ENCODE results near the gene RHOJ. TPM values are rescaled to one million over a fixed set of nuclear protein-coding genes. Genes with fewer than 3 reads are reported as not detected.
"Not testable (repeated sequence)": the region's sequence is repeated elsewhere in the genome, so short reads cannot be mapped to it uniquely, and the experiment has no call there.

Gene RHOJ
- total RNA-seq, 2 experiments from 2014 or later, result not detected

GRCh38 chr14:63257299-63257698 is 53.1 kb downstream of the RHOJ start:
- Mint-ChIP-seq H3K9me3 (no peaks in the 10 kb centered on the region), H3K27me3 (peaks cover 2% of the 10 kb centered on the region), H3K36me3 (no peaks in the 10 kb centered on the region), H3K4me3 (no peak overlapping the region), H3K4me1 (no peaks in the 10 kb centered on the region), H3K27ac (no peak overlapping the region)
- ATAC-seq (ENCODE audit: low read depth), result no peak
- POLR2A ChIA-PET, result no interaction called here
- no peak for DNase-seq

GRCh38 chr14:63262446-63262845 is 58.2 kb downstream of the RHOJ start:
- peaks cover 3% of the 10 kb centered on the region for H3K27me3 Mint-ChIP-seq
- no peaks in the 10 kb centered on the region for H3K36me3 Mint-ChIP-seq
- H3K4me1 Mint-ChIP-seq, result no peaks in the 10 kb centered on the region
- POLR2A ChIA-PET, result no interaction called here
- DNase-seq (no peak), ATAC-seq (ENCODE audit: low read depth) (no peak)
- H3K9me3 Mint-ChIP-seq, result no peaks in the 10 kb centered on the region
- no peak overlapping the region for H3K27ac Mint-ChIP-seq
- no peak overlapping the region for H3K4me3 Mint-ChIP-seq

DNA sequence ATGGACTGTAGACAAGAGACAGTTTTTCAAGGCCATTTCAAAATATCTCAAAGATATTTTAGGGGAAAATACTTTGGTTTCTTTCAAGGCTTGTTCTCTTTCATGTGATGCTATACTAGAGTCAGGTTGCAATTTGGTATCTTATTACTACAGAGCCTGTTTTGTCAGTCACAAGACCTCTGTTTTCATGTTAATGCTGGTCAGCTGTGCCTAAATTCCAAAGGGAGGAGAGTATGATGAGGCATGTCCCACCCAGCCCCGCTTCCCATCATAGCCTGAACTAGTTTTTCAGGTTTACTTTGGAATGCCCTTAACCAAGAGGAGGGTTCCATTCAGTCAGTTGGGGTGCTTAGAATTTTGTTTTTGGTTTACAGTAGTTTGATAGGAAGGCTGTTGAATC is 61.9 kb downstream of the RHOJ start:
- ATAC-seq (ENCODE audit: low read depth) (no peak), DNase-seq (no peak)
- POLR2A ChIA-PET, result no interaction called here
- H3K4me3 Mint-ChIP-seq, result no peak overlapping the region
- no peaks in the 10 kb centered on the region for H3K4me1 Mint-ChIP-seq
- peaks cover 10% of the 10 kb centered on the region for H3K27me3 Mint-ChIP-seq
- H3K36me3 Mint-ChIP-seq, result no peaks in the 10 kb centered on the region
- H3K27ac Mint-ChIP-seq, result no peak overlapping the region
- H3K9me3 Mint-ChIP-seq, result no peaks in the 10 kb centered on the region

DNA sequence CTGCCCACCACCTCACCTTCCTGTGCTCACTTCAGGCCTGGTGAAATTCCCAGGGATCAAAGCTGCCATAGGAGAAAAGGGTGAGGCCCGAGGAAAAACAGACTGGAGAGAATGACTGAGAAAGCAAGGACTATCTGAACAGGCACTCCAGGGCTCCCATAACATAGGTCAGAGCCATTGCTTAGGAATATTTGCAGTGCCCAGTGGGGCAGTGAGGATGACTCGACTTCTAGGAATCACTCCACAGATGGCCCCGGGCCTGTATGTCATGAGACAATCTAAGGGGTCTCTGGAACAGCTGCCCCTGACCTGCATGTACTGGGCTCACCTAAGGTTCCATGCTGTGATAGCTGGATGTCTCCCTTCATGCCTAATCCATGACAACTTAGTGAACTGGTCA is 62.9 kb downstream of the RHOJ start:
- no peaks in the 10 kb centered on the region for H3K9me3 Mint-ChIP-seq
- H3K4me1 Mint-ChIP-seq, result no peaks in the 10 kb centered on the region
- no peak overlapping the region for H3K4me3 Mint-ChIP-seq
- ATAC-seq (ENCODE audit: low read depth), result no peak
- no peak for DNase-seq
- H3K27me3 Mint-ChIP-seq, result peaks cover 8% of the 10 kb centered on the region
- no peaks in the 10 kb centered on the region for H3K36me3 Mint-ChIP-seq
- POLR2A ChIA-PET, result no interaction called here
- no peak overlapping the region for H3K27ac Mint-ChIP-seq

DNA sequence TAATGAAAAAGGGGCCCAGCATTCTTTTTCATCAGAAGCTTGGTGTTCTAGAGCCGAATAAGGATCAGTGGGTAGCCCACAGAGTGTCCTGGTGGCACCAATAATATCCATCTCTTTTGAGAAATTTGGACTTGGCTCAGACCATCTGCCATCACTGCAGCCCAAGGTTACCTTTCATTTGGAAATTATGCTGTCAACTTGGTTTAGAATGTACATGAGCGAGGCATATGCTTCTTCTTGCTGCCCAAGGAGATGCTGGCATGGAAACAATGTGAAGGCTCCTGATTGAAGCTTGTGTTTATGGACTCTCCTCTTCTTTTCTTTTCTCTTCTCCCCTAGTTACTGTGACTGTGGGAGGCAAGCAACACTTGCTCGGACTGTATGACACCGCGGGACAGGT is 64.5 kb downstream of the RHOJ start:
- Mint-ChIP-seq H3K27ac (no peak overlapping the region), H3K4me3 (no peak overlapping the region), H3K9me3 (no peaks in the 10 kb centered on the region), H3K4me1 (no peaks in the 10 kb centered on the region), H3K27me3 (peaks cover 8% of the 10 kb centered on the region), H3K36me3 (no peaks in the 10 kb centered on the region)
- DNase-seq (no peak), ATAC-seq (ENCODE audit: low read depth) (no peak)
- POLR2A ChIA-PET, result no interaction called here

DNA sequence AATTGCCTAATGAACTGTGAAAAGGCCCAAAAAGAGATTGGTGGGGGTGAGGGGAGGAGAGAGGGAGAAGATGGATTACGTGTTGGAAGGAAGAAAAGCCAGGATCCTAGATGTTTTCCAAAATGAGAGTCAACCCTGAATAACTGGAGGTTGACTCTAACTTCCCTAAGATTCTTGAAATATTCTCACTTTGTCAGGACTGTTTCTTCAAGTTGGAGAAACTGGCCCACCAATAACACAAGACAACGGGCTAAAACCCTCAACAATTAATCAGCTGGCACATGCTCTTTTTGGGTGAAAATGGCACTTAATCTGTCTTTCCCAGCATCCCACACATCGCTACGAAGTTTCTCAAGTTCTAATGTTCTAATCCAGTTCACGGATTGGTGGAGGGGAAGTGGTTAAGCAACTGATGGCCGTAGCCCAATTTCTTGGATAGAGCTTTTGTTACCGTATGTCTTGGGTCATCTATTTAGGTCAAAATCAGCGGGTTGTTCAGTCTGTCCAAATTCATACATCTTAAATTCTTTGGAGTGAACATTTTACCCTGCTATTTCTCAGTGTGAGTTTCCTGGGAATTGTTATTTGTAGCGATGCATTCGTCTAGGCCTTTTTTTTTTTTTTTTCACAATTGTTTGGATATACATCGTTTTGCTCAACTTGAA is 65.5 kb downstream of the RHOJ start:
- Mint-ChIP-seq H3K27me3 (peaks cover 8% of the 10 kb centered on the region), H3K36me3 (no peaks in the 10 kb centered on the region), H3K27ac (no peak overlapping the region), H3K4me3 (no peak overlapping the region), H3K4me1 (no peaks in the 10 kb centered on the region), H3K9me3 (no peaks in the 10 kb centered on the region)
- DNase-seq (no peak), ATAC-seq (ENCODE audit: low read depth) (no peak)
- POLR2A ChIA-PET, result no interaction called here

- H3K27me3 Mint-ChIP-seq, result peaks cover 6% of the 10 kb centered on the region
- ATAC-seq (ENCODE audit: low read depth) (no peak), DNase-seq (no peak)
- no peak overlapping the region for H3K27ac Mint-ChIP-seq
- no peaks in the 10 kb centered on the region for H3K9me3 Mint-ChIP-seq
- POLR2A ChIA-PET, result no interaction called here
- no peaks in the 10 kb centered on the region for H3K4me1 Mint-ChIP-seq
- H3K36me3 Mint-ChIP-seq, result no peaks in the 10 kb centered on the region
- H3K4me3 Mint-ChIP-seq, result no peak overlapping the region
Measured at GRCh38 chr14:63273129-63273528, 68.9 kb downstream of the RHOJ start.

DNA sequence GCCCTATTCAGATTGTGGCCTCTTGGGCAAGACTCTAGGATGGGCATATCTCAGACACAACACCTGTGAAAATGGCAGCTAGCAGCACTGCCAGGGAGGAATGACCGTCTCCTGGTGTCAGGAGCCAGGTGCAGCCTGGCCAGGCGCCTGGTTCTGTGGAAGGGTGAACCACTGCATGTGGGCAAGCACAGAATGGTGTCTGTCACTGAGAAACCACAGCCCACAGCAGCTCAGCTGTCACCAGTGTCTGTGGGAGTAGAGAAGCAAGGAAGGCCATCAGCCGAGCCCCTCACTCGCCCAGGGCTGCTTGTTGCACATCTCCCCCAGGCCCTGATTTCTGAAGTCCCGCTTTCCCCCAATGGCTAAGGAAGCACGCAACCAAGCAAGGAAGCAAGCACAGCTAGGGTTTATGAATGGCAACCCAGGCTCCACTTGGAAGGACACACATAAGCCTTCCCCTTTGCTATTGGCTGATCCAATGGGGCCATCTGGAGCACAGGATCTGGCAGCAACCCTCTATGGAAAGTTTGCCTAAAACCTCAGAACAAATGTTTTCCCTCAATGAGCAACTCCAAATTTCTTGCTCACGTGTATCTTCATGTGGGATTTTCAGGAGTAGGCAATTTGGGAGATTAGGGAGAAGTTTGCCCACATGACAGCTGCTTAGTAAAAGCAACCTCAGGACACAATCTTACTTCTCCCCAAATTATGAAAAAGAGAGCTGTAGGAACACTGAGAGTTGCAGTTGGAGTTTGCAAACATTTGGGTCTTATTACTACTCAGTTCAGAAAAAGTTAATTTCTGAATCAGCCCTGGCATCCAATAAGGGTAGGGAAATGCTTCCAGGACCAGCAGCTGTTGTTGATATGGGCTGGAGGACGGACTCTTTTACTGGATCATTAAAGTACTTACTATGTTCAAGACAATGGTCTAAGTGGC is 69.7 kb downstream of the RHOJ start:
- DNase-seq (no peak), ATAC-seq (ENCODE audit: low read depth) (no peak)
- Mint-ChIP-seq H3K27me3 (peaks cover 4% of the 10 kb centered on the region), H3K4me1 (no peaks in the 10 kb centered on the region), H3K27ac (no peak overlapping the region), H3K4me3 (no peak overlapping the region), H3K36me3 (no peaks in the 10 kb centered on the region), H3K9me3 (no peaks in the 10 kb centered on the region)
- POLR2A ChIA-PET, result no interaction called here

DNA sequence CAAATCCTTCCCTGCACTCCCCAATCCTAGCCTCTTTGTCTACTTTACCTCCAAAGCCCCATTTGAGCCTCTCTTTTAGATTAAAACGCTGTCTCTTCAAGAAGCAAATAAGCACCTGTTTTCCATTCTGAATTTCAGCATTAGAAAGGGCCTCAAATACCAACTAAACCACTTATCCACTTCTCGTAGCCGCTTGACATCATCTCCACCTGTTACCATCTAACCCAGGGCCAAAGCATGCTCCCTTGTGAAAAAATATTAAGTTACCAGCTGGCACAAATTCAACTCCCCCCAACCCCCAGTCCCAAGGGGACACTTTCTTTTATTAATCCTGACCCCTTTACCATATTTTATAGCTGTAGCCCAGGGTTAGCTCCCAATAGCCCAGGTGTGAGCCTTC is 71.4 kb downstream of the RHOJ start:
- ATAC-seq (ENCODE audit: low read depth), result no peak
- Mint-ChIP-seq H3K36me3 (no peaks in the 10 kb centered on the region), H3K4me1 (no peaks in the 10 kb centered on the region), H3K4me3 (no peak overlapping the region), H3K27me3 (peaks cover under 1% of the 10 kb centered on the region), H3K9me3 (no peaks in the 10 kb centered on the region), H3K27ac (no peak overlapping the region)
- POLR2A ChIA-PET, result no interaction called here
- no peak for DNase-seq

DNA sequence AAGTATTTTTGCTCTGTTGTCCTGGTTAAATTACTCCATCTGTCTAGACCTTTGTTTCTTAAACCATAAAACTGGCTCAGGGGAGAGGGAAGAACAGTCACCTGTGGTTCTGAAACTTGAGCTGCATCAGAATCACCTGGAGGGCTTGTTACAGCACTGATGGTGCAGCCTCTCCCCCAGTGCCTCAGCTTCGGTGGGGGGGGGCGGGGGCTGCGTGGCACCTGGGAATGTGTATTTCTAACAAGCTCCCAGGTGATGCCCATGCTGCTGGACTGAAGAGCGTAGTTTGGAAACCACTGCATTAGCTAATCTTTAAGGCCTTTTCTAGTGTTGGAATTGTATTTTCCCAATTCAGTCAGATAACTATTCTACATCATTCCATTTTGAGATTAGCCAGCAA is 71.8 kb downstream of the RHOJ start:
- H3K4me1 Mint-ChIP-seq, result no peaks in the 10 kb centered on the region
- H3K36me3 Mint-ChIP-seq, result no peaks in the 10 kb centered on the region
- no peak overlapping the region for H3K4me3 Mint-ChIP-seq
- H3K27me3 Mint-ChIP-seq, result peaks cover 4% of the 10 kb centered on the region
- DNase-seq, result no peak
- no peaks in the 10 kb centered on the region for H3K9me3 Mint-ChIP-seq
- no peak overlapping the region for H3K27ac Mint-ChIP-seq
- no peak for ATAC-seq (ENCODE audit: low read depth)
- POLR2A ChIA-PET, result no interaction called here

GRCh38 chr14:63276492-63277342 is 72.5 kb downstream of the RHOJ start:
- H3K36me3 Mint-ChIP-seq, result no peaks in the 10 kb centered on the region
- H3K9me3 Mint-ChIP-seq, result no peaks in the 10 kb centered on the region
- POLR2A ChIA-PET, result no interaction called here
- no peak overlapping the region for H3K27ac Mint-ChIP-seq
- ATAC-seq (ENCODE audit: low read depth) (no peak), DNase-seq (no peak)
- peaks cover 5% of the 10 kb centered on the region for H3K27me3 Mint-ChIP-seq
- no peak overlapping the region for H3K4me3 Mint-ChIP-seq
- no peaks in the 10 kb centered on the region for H3K4me1 Mint-ChIP-seq

GRCh38 chr14:63277591-63278183 is 73.4 kb downstream of the RHOJ start:
- no peak overlapping the region for H3K27ac Mint-ChIP-seq
- H3K4me3 Mint-ChIP-seq, result no peak overlapping the region
- no peaks in the 10 kb centered on the region for H3K4me1 Mint-ChIP-seq
- DNase-seq (no peak), ATAC-seq (ENCODE audit: low read depth) (no peak)
- H3K9me3 Mint-ChIP-seq, result no peaks in the 10 kb centered on the region
- no peaks in the 10 kb centered on the region for H3K36me3 Mint-ChIP-seq
- H3K27me3 Mint-ChIP-seq, result peaks cover 5% of the 10 kb centered on the region
- POLR2A ChIA-PET, result no interaction called here

- POLR2A ChIA-PET; H3K4me3 Mint-ChIP-seq; H3K36me3 Mint-ChIP-seq; H3K4me1 Mint-ChIP-seq; ATAC-seq (ENCODE audit: low read depth); DNase-seq; H3K27me3 Mint-ChIP-seq; H3K9me3 Mint-ChIP-seq; H3K27ac Mint-ChIP-seq: not testable (repeated sequence)
Measured at GRCh38 chr14:63279933-63280332, 75.7 kb downstream of the RHOJ start.

All from activated naive CD8-positive, alpha-beta T cell treated with anti-CD3 and anti-CD28 coated beads, Interleukin-2, amount 10 ng/mL, durations not matched to agents 7 days and 5 days (primary cell).